Keratinocyte (primary cell): ENCODE data around the gene TMC5.

Experiments used
- CTCF ChIP-seq, 3 experiments: IDR thresholded peaks in 1 of 3; conservative IDR thresholded peaks in 1 of 3; optimal IDR thresholded peaks in 1 of 3; 2 replicates in 2 of 3; 3 replicates in 1 of 3; pipeline versions ENCODE3 to v1.5.1; 2011; ENCODE audit warnings: low read length in 3 of 3, mild to moderate bottlenecking in 3 of 3, moderate library complexity in 2 of 3, control low read depth in 1 of 3, inconsistent platforms in 1 of 3; ENCODE audit not compliant: insufficient read depth in 2 of 3; ENCODE audit errors: extremely low read depth in 1 of 3
- EZH2 ChIP-seq: IDR thresholded peaks from one replicate; pipeline ENCODE4 v1.6.1; 2012; ENCODE audit warnings: inconsistent platforms, mild to moderate bottlenecking, low read length, moderate library complexity

- TF ChIP-seq CTCF (optimal IDR thresholded peaks at IDR 0.05 in 1 of 3, IDR thresholded peaks at IDR 0.05 in 1 of 3, conservative IDR thresholded peaks at IDR 0.05 in 1 of 3; ENCODE audit: extremely low read depth in 1 of 3, insufficient read depth in 2 of 3, low read length in 3 of 3): no peak
- no peak for TF ChIP-seq EZH2
Measured at GRCh38 chr16:19503461-19504075, 85.9 kb downstream of the TMC5 start.
